NCI-H2196 (cell line): ENCODE data around the gene SLC24A4.
A peak's percentile ranks its signal among the peaks of the same experiment; 100 is the strongest.

Source experiments
- DNase-seq: peaks from one replicate; lab custom pipeline; 2025; ENCODE audit not compliant: unreplicated experiment; lab: John Stamatoyannopoulos, UW

The SLC24A4 gene

DNA sequence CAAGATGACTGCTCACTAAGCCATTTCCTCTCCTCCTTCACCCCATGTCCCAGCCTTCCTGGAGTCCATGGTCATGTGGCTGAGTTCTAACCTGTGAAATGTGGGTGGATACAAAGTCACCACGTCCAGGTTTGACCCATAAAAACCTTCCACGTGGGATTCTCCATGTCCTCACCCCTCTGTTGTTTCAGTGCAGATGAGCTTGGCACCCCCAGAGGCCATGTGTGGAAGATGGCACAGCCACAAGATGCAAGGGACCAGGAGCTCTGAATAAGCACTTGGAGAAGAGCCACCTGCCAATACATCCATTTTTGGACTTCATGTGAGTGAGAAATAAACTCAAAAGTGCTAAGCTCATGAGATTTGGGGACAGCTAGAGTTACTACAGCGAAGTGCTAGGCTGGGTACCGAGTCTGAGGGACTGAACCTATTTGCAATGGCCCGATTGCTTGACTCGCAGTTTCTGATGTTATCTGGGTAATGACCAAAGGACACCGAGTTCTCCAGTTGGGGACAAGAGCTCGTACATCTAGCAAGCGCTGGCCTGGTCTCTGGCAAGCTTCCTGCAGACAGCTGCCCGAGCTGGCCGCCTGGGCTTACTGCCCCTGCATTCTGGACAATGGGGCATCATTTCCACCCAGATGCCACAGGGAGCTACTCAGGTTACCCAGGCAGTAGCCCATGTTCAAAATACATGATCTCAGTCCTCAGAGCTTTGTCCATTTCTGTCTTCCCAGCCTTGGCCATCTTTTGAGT, 7.7 kb upstream of the SLC24A4 start:
- DNase-seq, result no peak

- DNase-seq, result no peak
These were observed 6.8 kb upstream of the SLC24A4 start for GRCh38 chr14:92316176-92316575.

- DNase-seq, result no peak
These were observed 6.0 kb upstream of the SLC24A4 start for GRCh38 chr14:92316937-92317336.

DNA sequence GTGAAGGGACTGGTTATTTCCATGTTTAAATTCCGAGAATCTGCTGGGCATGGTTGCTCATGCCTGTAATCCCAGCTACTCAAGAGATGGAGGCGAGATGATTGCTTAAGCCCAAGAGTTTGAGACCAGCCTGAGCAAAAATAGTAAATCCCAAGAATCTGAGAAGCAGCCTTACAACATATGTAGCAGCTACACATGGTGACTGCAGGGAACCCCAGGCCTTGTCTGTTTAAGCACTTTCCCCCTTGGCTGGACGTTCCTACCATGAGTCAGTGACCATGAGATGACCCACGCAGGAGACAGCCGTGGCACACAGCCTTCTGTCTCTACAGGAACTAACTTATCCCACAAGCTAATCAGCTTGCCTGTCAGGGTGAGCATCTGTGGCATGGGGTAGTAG, 5.5 kb upstream of the SLC24A4 start:
- DNase-seq, result no peak

DNA sequence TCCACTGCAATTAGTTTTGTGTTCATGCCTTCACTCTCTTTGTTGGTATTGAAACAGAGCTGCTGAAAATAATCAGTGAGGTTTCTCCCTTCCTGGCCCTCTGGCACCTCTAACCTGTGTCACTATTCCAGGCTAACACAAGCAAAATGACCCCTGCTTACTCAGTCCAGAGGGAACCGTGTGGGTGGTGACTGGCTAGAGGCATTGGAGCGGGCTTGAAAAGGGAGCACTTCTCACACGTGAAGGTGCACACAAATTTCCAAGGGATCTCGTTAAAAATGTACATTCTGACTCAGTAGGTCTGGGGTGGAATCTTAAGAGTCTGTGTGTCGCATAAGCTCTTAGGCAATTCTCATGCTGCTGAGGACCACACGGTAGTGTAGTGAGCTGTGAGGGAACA, 1.3 kb upstream of the SLC24A4 start:
- no peak for DNase-seq

DNA sequence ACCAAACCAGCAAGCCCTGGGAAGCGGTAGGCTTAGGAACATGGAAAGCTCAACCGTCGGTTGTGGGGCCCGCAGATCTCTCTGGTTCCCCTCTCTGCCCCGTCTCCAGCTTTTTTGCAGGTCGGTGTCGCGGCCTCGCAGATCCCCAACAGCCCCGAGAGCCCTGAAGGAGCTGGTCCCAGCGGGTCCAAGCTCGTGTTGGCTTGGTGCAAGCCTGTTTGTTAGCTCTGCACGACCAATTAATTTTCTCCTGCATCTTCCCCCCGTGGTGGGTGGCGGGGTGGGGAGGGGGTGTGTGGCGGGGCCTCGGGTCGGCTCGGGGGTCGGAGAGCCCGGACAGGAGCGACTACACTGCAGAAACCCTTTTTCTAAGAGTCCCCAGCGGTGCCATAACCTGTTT, 449 bp upstream of the SLC24A4 start:
- DNase-seq, result no peak

- no peak for DNase-seq
These were observed 1.2 kb downstream of the SLC24A4 start for GRCh38 chr14:92323916-92324818.

GRCh38 chr14:92325835-92326234, 2.9 kb downstream of the SLC24A4 start:
- DNase-seq, result no peak

DNA sequence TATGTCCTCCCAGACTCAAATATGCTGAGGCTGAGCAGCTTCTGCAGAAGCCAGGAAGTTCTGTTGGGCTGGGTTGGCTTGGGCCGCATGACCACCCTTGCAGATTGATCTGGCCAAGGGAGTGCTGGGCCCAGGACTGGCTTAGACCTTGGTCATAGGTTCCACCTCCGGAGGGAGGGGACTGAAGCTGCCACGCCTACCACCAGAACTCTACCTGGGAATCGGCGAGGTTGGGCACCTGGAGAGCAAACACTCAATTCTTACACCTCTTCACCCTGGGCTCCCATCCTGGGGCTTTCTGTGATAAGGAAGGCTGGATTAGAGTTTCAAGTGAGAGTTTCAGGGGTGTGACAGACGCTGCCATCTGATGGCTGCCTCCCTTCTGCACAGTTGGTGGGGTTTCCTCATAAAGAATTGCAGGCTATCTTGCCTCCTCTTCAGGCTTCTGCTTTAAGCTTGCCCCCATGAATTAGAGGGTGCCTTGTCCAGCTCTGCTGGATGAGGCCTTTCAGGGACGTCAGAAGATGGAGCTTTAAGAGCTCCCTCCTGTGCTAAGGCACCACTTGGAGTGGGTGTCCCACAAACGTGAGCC, 5.8 kb downstream of the SLC24A4 start:
- DNase-seq, result no peak

DNA sequence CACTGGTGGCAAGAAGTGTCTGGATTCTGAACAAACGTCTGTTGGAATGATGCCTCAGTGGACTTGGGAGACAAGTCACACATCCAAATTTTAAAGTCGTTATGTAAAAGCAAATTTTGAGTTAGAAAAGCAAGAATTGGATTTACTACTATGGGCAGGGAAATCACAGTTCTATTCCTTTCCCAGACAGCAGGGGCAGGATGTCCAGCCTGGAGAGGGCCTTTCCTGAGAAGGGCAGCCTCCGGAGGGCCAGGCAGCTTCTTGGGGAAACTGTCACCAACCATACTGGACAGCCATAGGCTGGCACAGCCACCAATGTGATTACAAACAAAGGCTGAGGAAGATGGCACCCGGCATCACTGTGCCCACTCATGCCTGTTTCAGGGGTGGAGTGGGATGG, 11.1 kb downstream of the SLC24A4 start:
- no peak for DNase-seq

DNA sequence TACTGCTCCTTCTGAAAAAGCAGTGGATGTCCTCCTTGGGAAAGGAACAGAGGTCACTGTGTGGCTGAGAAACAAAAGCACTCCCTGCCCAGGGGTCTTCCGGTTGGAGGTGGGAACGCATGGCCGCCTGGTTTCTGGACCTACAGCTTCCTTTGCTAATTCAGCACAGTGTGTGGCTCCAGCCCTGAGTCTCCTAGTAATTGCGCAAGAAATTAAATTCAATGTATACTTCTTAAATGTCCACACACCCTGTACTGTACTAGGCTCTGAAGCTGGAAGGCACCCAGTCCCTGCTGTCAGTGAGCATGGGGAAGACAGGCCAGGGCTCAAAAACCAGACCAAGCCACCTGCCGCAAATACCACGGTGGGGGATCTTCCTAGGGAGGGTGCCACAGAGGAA, 13.4 kb downstream of the SLC24A4 start:
- DNase-seq, result no peak

GRCh38 chr14:92339426-92339825, 16.5 kb downstream of the SLC24A4 start:
- DNase-seq, result no peak

GRCh38 chr14:92340071-92340470, 17.1 kb downstream of the SLC24A4 start:
- DNase-seq, result no peak

GRCh38 chr14:92340931-92341330, 18.0 kb downstream of the SLC24A4 start:
- no peak for DNase-seq

GRCh38 chr14:92341791-92342190, 18.8 kb downstream of the SLC24A4 start:
- no peak for DNase-seq

- DNase-seq, result peak; percentile 35
These were observed 25.2 kb downstream of the SLC24A4 start for GRCh38 chr14:92348154-92348553.

GRCh38 chr14:92351750-92352149, 28.8 kb downstream of the SLC24A4 start:
- no peak for DNase-seq

- DNase-seq, result no peak
These were observed 29.4 kb downstream of the SLC24A4 start for GRCh38 chr14:92352158-92352985.

GRCh38 chr14:92353447-92353846, 30.5 kb downstream of the SLC24A4 start:
- DNase-seq, result no peak

- DNase-seq, result no peak
These were observed 33.7 kb downstream of the SLC24A4 start for GRCh38 chr14:92356677-92357076.
